ENCODE data around the gene CALM3. TPM values are rescaled to one million over a fixed set of nuclear protein-coding genes. Genes with fewer than 3 reads are reported as not detected.

CALM3 gene
- total RNA-seq, 1 donor from 2014 or later, result 399 TPM

- peak overlapping the region; percentile 35 for H3K27ac Mint-ChIP-seq
- no peak for TF ChIP-seq CTCF (IDR thresholded peaks at IDR 0.05; ENCODE audit: unreplicated experiment)
- H3K36me3 Mint-ChIP-seq (ENCODE audit: insufficient read depth), result no peaks in the 10 kb centered on the region
- no peak overlapping the region for H3K4me3 Mint-ChIP-seq (ENCODE audit: low read depth)
- no peaks in the 10 kb centered on the region for H3K9me3 Mint-ChIP-seq (ENCODE audit: low read depth)
- DNase-seq (ENCODE audit: low spot score, unreplicated experiment), result no peak
- H3K27me3 Mint-ChIP-seq, result peaks cover 5% of the 10 kb centered on the region
- H3K4me1 Mint-ChIP-seq (ENCODE audit: low read depth), result peaks cover 12% of the 10 kb centered on the region
Measured at GRCh38 chr19:46574533-46574932, 26.6 kb upstream of the CALM3 start.

GRCh38 chr19:46578450-46578849 is 22.7 kb upstream of the CALM3 start:
- Mint-ChIP-seq H3K36me3 (ENCODE audit: insufficient read depth) (no peaks in the 10 kb centered on the region), H3K4me3 (ENCODE audit: low read depth) (no peak overlapping the region), H3K27me3 (peaks cover 3% of the 10 kb centered on the region), H3K9me3 (ENCODE audit: low read depth) (peaks cover 3% of the 10 kb centered on the region), H3K4me1 (ENCODE audit: low read depth) (peaks cover 9% of the 10 kb centered on the region), H3K27ac (no peak overlapping the region)
- TF ChIP-seq CTCF (IDR thresholded peaks at IDR 0.05; ENCODE audit: unreplicated experiment), result no peak
- DNase-seq (ENCODE audit: low spot score, unreplicated experiment), result no peak

- Mint-ChIP-seq H3K9me3 (ENCODE audit: low read depth) (peaks cover 11% of the 10 kb centered on the region), H3K36me3 (ENCODE audit: insufficient read depth) (peaks cover 2% of the 10 kb centered on the region), H3K27me3 (peaks cover 3% of the 10 kb centered on the region), H3K27ac (no peak overlapping the region), H3K4me1 (ENCODE audit: low read depth) (peaks cover 3% of the 10 kb centered on the region), H3K4me3 (ENCODE audit: low read depth) (no peak overlapping the region)
- no peak for DNase-seq (ENCODE audit: low spot score, unreplicated experiment)
- TF ChIP-seq CTCF (IDR thresholded peaks at IDR 0.05; ENCODE audit: unreplicated experiment), result peak; percentile 53
Measured at GRCh38 chr19:46579361-46579879, 21.7 kb upstream of the CALM3 start.

GRCh38 chr19:46580247-46580646 is 20.9 kb upstream of the CALM3 start:
- no peak for TF ChIP-seq CTCF (IDR thresholded peaks at IDR 0.05; ENCODE audit: unreplicated experiment)
- Mint-ChIP-seq H3K27ac (no peak overlapping the region), H3K4me1 (ENCODE audit: low read depth) (no peaks in the 10 kb centered on the region), H3K9me3 (ENCODE audit: low read depth) (peaks cover 11% of the 10 kb centered on the region), H3K27me3 (peaks cover 3% of the 10 kb centered on the region), H3K36me3 (ENCODE audit: insufficient read depth) (peaks cover 2% of the 10 kb centered on the region), H3K4me3 (ENCODE audit: low read depth) (no peak overlapping the region)
- no peak for DNase-seq (ENCODE audit: low spot score, unreplicated experiment)

- peaks cover 15% of the 10 kb centered on the region for H3K9me3 Mint-ChIP-seq (ENCODE audit: low read depth)
- TF ChIP-seq CTCF (IDR thresholded peaks at IDR 0.05; ENCODE audit: unreplicated experiment), result no peak
- H3K4me3 Mint-ChIP-seq (ENCODE audit: low read depth), result no peak overlapping the region
Measured at GRCh38 chr19:46585539-46585938, 15.6 kb upstream of the CALM3 start.

More at GRCh38 chr19:46585539-46585938, 15.6 kb upstream of the CALM3 start:
- no peak for DNase-seq (ENCODE audit: low spot score, unreplicated experiment)
- Mint-ChIP-seq H3K27ac (no peak overlapping the region), H3K27me3 (peaks cover 3% of the 10 kb centered on the region), H3K36me3 (ENCODE audit: insufficient read depth) (peaks cover 2% of the 10 kb centered on the region), H3K4me1 (ENCODE audit: low read depth) (no peaks in the 10 kb centered on the region)
